ENCODE results near the gene LACTB. TPM values are rescaled to one million over a fixed set of nuclear protein-coding genes. Genes with fewer than 3 reads are reported as not detected.

Gene LACTB
- total RNA-seq, 1 experiment from 2014 or later = 17.2 TPM

- CTCF ChIA-PET = interaction anchor here (0.8 to 1.0 kb wide), 2 partner anchors 21 to 23 kb away, joined by 3 read pairs; no protein-coding TSS in a partner anchor
- Mint-ChIP-seq H3K27me3 (ENCODE audit: low read depth) (no peaks in the 10 kb centered on the region; the same call in 1 of the 2 replicates), H3K4me1 (peaks cover 37% of the 10 kb centered on the region)
- TF ChIP-seq MXD4 (CRISPR knock-in tag; IDR thresholded peaks at IDR 0.05; ENCODE audit: borderline replicate concordance) (no peak), GRHL2 (CRISPR knock-in tag; IDR thresholded peaks at IDR 0.05; ENCODE audit: insufficient replicate concordance, severe bottlenecking) (no peak), PRRX2 (CRISPR knock-in tag; IDR thresholded peaks at IDR 0.05) (no peak), CBFB (CRISPR knock-in tag; IDR thresholded peaks at IDR 0.05; ENCODE audit: low read depth) (no peak), NFYB (CRISPR knock-in tag; conservative IDR thresholded peaks at IDR 0.05; ENCODE audit: low read depth) (peak; percentile 79), NFE2L1 (CRISPR knock-in tag; IDR thresholded peaks at IDR 0.05) (no peak), AR (CRISPR knock-in tag; IDR thresholded peaks at IDR 0.05) (no peak), ZNF138 (CRISPR knock-in tag; conservative IDR thresholded peaks at IDR 0.05) (no peak), SP1 (CRISPR knock-in tag; conservative IDR thresholded peaks at IDR 0.05) (peak; percentile 96), PREB (CRISPR knock-in tag; IDR thresholded peaks at IDR 0.05; ENCODE audit: borderline replicate concordance) (no peak), GABPB1 (CRISPR knock-in tag; IDR thresholded peaks at IDR 0.05) (no peak), HMGA2 (CRISPR knock-in tag; IDR thresholded peaks at IDR 0.05) (no peak)
- TF ChIP-seq, protein P1, sequence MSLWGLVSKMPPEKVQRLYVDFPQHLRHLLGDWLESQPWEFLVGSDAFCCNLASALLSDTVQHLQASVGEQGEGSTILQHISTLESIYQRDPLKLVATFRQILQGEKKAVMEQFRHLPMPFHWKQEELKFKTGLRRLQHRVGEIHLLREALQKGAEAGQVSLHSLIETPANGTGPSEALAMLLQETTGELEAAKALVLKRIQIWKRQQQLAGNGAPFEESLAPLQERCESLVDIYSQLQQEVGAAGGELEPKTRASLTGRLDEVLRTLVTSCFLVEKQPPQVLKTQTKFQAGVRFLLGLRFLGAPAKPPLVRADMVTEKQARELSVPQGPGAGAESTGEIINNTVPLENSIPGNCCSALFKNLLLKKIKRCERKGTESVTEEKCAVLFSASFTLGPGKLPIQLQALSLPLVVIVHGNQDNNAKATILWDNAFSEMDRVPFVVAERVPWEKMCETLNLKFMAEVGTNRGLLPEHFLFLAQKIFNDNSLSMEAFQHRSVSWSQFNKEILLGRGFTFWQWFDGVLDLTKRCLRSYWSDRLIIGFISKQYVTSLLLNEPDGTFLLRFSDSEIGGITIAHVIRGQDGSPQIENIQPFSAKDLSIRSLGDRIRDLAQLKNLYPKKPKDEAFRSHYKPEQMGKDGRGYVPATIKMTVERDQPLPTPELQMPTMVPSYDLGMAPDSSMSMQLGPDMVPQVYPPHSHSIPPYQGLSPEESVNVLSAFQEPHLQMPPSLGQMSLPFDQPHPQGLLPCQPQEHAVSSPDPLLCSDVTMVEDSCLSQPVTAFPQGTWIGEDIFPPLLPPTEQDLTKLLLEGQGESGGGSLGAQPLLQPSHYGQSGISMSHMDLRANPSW (CRISPR knock-in tag; conservative IDR thresholded peaks at IDR 0.05; ENCODE audit: low read depth) = no peak
- TF ChIP-seq, protein P2, sequence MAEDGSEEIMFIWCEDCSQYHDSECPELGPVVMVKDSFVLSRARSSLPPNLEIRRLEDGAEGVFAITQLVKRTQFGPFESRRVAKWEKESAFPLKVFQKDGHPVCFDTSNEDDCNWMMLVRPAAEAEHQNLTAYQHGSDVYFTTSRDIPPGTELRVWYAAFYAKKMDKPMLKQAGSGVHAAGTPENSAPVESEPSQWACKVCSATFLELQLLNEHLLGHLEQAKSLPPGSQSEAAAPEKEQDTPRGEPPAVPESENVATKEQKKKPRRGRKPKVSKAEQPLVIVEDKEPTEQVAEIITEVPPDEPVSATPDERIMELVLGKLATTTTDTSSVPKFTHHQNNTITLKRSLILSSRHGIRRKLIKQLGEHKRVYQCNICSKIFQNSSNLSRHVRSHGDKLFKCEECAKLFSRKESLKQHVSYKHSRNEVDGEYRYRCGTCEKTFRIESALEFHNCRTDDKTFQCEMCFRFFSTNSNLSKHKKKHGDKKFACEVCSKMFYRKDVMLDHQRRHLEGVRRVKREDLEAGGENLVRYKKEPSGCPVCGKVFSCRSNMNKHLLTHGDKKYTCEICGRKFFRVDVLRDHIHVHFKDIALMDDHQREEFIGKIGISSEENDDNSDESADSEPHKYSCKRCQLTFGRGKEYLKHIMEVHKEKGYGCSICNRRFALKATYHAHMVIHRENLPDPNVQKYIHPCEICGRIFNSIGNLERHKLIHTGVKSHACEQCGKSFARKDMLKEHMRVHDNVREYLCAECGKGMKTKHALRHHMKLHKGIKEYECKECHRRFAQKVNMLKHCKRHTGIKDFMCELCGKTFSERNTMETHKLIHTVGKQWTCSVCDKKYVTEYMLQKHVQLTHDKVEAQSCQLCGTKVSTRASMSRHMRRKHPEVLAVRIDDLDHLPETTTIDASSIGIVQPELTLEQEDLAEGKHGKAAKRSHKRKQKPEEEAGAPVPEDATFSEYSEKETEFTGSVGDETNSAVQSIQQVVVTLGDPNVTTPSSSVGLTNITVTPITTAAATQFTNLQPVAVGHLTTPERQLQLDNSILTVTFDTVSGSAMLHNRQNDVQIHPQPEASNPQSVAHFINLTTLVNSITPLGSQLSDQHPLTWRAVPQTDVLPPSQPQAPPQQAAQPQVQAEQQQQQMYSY (CRISPR knock-in tag; IDR thresholded peaks at IDR 0.05) = no peak
- TF ChIP-seq, protein P3, sequence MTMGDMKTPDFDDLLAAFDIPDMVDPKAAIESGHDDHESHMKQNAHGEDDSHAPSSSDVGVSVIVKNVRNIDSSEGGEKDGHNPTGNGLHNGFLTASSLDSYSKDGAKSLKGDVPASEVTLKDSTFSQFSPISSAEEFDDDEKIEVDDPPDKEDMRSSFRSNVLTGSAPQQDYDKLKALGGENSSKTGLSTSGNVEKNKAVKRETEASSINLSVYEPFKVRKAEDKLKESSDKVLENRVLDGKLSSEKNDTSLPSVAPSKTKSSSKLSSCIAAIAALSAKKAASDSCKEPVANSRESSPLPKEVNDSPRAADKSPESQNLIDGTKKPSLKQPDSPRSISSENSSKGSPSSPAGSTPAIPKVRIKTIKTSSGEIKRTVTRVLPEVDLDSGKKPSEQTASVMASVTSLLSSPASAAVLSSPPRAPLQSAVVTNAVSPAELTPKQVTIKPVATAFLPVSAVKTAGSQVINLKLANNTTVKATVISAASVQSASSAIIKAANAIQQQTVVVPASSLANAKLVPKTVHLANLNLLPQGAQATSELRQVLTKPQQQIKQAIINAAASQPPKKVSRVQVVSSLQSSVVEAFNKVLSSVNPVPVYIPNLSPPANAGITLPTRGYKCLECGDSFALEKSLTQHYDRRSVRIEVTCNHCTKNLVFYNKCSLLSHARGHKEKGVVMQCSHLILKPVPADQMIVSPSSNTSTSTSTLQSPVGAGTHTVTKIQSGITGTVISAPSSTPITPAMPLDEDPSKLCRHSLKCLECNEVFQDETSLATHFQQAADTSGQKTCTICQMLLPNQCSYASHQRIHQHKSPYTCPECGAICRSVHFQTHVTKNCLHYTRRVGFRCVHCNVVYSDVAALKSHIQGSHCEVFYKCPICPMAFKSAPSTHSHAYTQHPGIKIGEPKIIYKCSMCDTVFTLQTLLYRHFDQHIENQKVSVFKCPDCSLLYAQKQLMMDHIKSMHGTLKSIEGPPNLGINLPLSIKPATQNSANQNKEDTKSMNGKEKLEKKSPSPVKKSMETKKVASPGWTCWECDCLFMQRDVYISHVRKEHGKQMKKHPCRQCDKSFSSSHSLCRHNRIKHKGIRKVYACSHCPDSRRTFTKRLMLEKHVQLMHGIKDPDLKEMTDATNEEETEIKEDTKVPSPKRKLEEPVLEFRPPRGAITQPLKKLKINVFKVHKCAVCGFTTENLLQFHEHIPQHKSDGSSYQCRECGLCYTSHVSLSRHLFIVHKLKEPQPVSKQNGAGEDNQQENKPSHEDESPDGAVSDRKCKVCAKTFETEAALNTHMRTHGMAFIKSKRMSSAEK (CRISPR knock-in tag; IDR thresholded peaks at IDR 0.05; ENCODE audit: borderline replicate concordance) = no peak
- TF ChIP-seq, protein P4, sequence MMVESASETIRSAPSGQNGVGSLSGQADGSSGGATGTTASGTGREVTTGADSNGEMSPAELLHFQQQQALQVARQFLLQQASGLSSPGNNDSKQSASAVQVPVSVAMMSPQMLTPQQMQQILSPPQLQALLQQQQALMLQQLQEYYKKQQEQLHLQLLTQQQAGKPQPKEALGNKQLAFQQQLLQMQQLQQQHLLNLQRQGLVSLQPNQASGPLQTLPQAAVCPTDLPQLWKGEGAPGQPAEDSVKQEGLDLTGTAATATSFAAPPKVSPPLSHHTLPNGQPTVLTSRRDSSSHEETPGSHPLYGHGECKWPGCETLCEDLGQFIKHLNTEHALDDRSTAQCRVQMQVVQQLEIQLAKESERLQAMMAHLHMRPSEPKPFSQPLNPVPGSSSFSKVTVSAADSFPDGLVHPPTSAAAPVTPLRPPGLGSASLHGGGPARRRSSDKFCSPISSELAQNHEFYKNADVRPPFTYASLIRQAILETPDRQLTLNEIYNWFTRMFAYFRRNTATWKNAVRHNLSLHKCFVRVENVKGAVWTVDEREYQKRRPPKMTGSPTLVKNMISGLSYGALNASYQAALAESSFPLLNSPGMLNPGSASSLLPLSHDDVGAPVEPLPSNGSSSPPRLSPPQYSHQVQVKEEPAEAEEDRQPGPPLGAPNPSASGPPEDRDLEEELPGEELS (CRISPR knock-in tag; IDR thresholded peaks at IDR 0.05) = peak; percentile 60; the same call in 1 of the 2 replicates
- TF ChIP-seq, protein P5, sequence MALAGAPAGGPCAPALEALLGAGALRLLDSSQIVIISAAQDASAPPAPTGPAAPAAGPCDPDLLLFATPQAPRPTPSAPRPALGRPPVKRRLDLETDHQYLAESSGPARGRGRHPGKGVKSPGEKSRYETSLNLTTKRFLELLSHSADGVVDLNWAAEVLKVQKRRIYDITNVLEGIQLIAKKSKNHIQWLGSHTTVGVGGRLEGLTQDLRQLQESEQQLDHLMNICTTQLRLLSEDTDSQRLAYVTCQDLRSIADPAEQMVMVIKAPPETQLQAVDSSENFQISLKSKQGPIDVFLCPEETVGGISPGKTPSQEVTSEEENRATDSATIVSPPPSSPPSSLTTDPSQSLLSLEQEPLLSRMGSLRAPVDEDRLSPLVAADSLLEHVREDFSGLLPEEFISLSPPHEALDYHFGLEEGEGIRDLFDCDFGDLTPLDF (CRISPR knock-in tag; IDR thresholded peaks at IDR 0.05) = no peak
Observed at GRCh38 chr15:63188926-63189871, 67.5 kb downstream of the LACTB start, which contains the start of gene RAB8B. Gene RAB8B (plus strand): TSS chr15:63189606. CDS start chr15:63189625, 19 bp downstream.

More at GRCh38 chr15:63188926-63189871, 67.5 kb downstream of the LACTB start, which contains the start of gene RAB8B:
- peak; percentile 99 for DNase-seq (ENCODE audit: low spot score)
- no peaks in the 10 kb centered on the region for H3K9me3 Mint-ChIP-seq
- POLR2A ChIA-PET = interaction anchor here (0.9 to 1.2 kb wide), 3 partner anchors 13 to 138 kb away, joined by 3 to 4 read pairs (median 3); no protein-coding TSS in a partner anchor
- peak within 1 kb of the TSS; percentile 93 for H3K27ac Mint-ChIP-seq
- ATAC-seq = peak; percentile 94
- peak within 1 kb of the TSS; percentile 79 for H3K4me3 Mint-ChIP-seq
- no peaks in the 10 kb centered on the region for H3K36me3 Mint-ChIP-seq
